Panc1 (cell line): ENCODE results near the gene DCDC2B. TPM values are rescaled to one million over a fixed set of nuclear protein-coding genes. Genes with fewer than 3 reads are reported as not detected.

Experiments used
- ATAC-seq: fragments of 200-7000 bp; cut with Tn5 transposase; 2 replicates; pipeline ENCODE4 v1.9.1; 2020; ENCODE audit warnings: mild to moderate bottlenecking, moderate library complexity
- BruUV-seq: library from RNA; stranded (reverse); fragments of 400-500 nt; replicated peaks from 2 replicates; lab custom pipeline; 2021; lab: Mats Ljungman, UMichigan
- CTCF ChIA-PET: fragments of 300-600 bp; sonication (Branson Sonifier 250); formaldehyde crosslinking; loops from one replicate; lab custom pipeline; 2022; ENCODE audit warnings: antibody characterized with exemption; lab: Charles Lee
- POLR2A ChIA-PET: fragments of 300-600 bp; sonication (Branson Sonifier 250); formaldehyde crosslinking; loops from one replicate; lab custom pipeline; 2022; ENCODE audit warnings: antibody characterized with exemption; lab: Charles Lee
- DNase-seq: peaks from one replicate; pipeline ENCODE4 v3.0.0-alpha.2; 2010; ENCODE audit warnings: low read depth, low spot score
- H3K27ac ChIP-seq: 2 replicates; pipeline ENCODE4 v1.5.1; 2011; ENCODE audit warnings: mild to moderate bottlenecking, low read length, inconsistent platforms
- H3K27me3 ChIP-seq: fragments of 200-500 bp; sonication (Bioruptor generic); 2 replicates; pipeline ENCODE4 v1.6.0; 2014; ENCODE audit warnings: low read length, inconsistent platforms; ENCODE audit not compliant: control insufficient read depth, insufficient read depth
- H3K36me3 ChIP-seq: fragments of 200-500 bp; sonication (Bioruptor generic); 2 replicates; pipeline ENCODE4 v1.5.1; 2014; ENCODE audit warnings: inconsistent platforms, mild to moderate bottlenecking, low read length, moderate library complexity; ENCODE audit not compliant: control insufficient read depth, insufficient read depth
- H3K4me1 ChIP-seq: 2 replicates; pipeline ENCODE4 v1.5.1; 2011; ENCODE audit warnings: inconsistent platforms, mild to moderate bottlenecking, low read length, moderate library complexity; ENCODE audit not compliant: control insufficient read depth, insufficient read depth
- H3K4me3 ChIP-seq, 2 experiments: 2 replicates each; pipeline ENCODE4 v1.5.1; 2011 to 2012; ENCODE audit warnings: low read depth in 2 of 2, low read length in 2 of 2, mild to moderate bottlenecking in 2 of 2, inconsistent platforms in 1 of 2, moderate library complexity in 1 of 2
- H3K9me3 ChIP-seq: fragments of 200-500 bp; sonication (Bioruptor generic); 2 replicates; pipeline ENCODE4 v1.5.1; 2014; ENCODE audit warnings: low read depth, mild to moderate bottlenecking, inconsistent platforms, low read length, moderate library complexity; ENCODE audit not compliant: control insufficient read depth, insufficient read depth
- POLR2AphosphoS5 ChIP-seq: IDR thresholded peaks from 2 replicates; pipeline ENCODE4 v1.6.1; 2012; ENCODE audit warnings: mild to moderate bottlenecking, low read depth, low read length, moderate library complexity
- TCF7L2 ChIP-seq: IDR thresholded peaks from 2 replicates; pipeline ENCODE4 v1.6.1; 2011; ENCODE audit warnings: mild to moderate bottlenecking, low read depth, low read length, inconsistent platforms
- in situ Hi-C: cut with HindIII; loops from 2 replicates; pipeline ENCODE4 v1.10.0; 2016; ENCODE audit warnings: low sequenced_read_pairs, low pct_unique_long_range_greater_than_20kb
- intact Hi-C: fragments of 100-400 bp; cut with micrococcal nuclease; formaldehyde crosslinking; loops from one replicate; pipeline ENCODE4 v1.10.0; 2022; ENCODE audit not compliant: unreplicated experiment
- total RNA-seq: library from RNA; stranded (reverse); gene quantifications from one replicate; pipeline ENCODE4 v1.2.1, GENCODE V29; 2021; ENCODE audit not compliant: unreplicated experiment
- TF ChIP-seq, protein P1 (sequence below): fragments of 450-650 bp; IDR thresholded peaks from 2 replicates; pipeline ENCODE4 v1.5.1; 2017; ENCODE audit warnings: mild to moderate bottlenecking
- TF ChIP-seq, protein P2 (sequence below), 2 experiments: IDR thresholded peaks; 2 replicates each; pipeline ENCODE4 v1.6.1; 2011 to 2012; ENCODE audit warnings: low read depth in 2 of 2, control low read depth in 1 of 2, low read length in 1 of 2, mild to moderate bottlenecking in 1 of 2, moderate library complexity in 1 of 2; ENCODE audit not compliant: insufficient read depth in 1 of 2

Gene DCDC2B
- total RNA-seq, 1 experiment from 2014 or later = not detected

DNA sequence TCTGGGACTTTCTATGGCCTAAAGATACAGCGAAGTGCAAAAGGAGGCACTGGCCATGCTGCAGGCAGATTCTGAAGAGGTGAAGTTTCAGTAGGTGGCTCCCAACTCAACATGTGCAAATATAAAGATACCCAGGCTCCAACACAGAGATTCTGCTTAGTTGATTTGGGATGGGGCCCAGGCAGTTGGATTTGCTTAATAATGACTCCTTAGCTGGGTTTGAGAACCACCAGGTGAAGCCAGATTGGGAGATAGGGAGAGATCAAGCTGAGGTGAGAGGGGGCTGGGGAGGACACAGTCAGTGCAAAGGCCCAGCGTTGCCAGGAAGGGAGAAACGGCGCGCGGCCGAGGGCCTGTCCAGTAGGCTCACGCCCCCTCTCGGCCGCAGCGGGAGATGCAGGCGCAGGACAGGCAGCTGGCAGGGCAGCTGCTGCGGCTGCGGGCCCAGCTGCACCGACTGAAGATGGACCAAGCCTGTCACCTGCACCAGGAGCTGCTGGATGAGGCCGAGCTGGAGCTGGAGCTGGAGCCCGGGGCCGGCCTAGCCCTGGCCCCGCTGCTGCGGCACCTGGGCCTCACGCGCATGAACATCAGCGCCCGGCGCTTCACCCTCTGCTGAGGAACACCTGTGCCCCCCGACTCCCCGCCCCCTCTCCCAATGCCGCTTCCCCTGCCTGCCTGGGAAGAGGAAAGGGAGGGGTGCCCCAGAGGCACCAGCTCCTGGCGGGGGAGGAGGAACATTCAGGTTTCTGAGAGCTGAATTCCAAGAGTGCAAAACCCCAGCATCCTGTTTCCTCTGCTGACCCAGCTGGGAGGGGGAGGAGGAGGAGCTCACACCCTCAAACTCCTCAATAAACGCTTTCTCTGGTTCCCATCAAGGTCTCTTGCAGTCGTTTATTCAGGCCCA lies 39.3 kb downstream of the DCDC2B start:
- H3K9me3 ChIP-seq = no peaks in the 10 kb centered on the region
- CTCF ChIA-PET = interaction anchor here (0.5 to 1.0 kb wide), 7 partner anchors 11 to 59 kb away, joined by 3 to 12 read pairs (median 4); no protein-coding TSS in a partner anchor
- DNase-seq = no peak
- POLR2A ChIA-PET = interaction anchor here (0.5 to 0.6 kb wide), 2 partner anchors 23 to 24 kb away, joined by 4 to 7 read pairs; no protein-coding TSS in a partner anchor
- no peak overlapping the region for H3K4me3 ChIP-seq
- no peak for TF ChIP-seq POLR2AphosphoS5
- TF ChIP-seq, protein P1, sequence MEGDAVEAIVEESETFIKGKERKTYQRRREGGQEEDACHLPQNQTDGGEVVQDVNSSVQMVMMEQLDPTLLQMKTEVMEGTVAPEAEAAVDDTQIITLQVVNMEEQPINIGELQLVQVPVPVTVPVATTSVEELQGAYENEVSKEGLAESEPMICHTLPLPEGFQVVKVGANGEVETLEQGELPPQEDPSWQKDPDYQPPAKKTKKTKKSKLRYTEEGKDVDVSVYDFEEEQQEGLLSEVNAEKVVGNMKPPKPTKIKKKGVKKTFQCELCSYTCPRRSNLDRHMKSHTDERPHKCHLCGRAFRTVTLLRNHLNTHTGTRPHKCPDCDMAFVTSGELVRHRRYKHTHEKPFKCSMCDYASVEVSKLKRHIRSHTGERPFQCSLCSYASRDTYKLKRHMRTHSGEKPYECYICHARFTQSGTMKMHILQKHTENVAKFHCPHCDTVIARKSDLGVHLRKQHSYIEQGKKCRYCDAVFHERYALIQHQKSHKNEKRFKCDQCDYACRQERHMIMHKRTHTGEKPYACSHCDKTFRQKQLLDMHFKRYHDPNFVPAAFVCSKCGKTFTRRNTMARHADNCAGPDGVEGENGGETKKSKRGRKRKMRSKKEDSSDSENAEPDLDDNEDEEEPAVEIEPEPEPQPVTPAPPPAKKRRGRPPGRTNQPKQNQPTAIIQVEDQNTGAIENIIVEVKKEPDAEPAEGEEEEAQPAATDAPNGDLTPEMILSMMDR = peak; percentile 96
- H3K27ac ChIP-seq = no peak overlapping the region
- no TSS peak for BruUV-seq
- peak; percentile 89 for ATAC-seq
- intact Hi-C loops (no loop called here), in situ Hi-C loops (no loop called here)
- H3K4me1 ChIP-seq = peaks cover 5% of the 10 kb centered on the region
- H3K27me3 ChIP-seq = no peaks in the 10 kb centered on the region
- no peaks in the 10 kb centered on the region for H3K36me3 ChIP-seq

DNA sequence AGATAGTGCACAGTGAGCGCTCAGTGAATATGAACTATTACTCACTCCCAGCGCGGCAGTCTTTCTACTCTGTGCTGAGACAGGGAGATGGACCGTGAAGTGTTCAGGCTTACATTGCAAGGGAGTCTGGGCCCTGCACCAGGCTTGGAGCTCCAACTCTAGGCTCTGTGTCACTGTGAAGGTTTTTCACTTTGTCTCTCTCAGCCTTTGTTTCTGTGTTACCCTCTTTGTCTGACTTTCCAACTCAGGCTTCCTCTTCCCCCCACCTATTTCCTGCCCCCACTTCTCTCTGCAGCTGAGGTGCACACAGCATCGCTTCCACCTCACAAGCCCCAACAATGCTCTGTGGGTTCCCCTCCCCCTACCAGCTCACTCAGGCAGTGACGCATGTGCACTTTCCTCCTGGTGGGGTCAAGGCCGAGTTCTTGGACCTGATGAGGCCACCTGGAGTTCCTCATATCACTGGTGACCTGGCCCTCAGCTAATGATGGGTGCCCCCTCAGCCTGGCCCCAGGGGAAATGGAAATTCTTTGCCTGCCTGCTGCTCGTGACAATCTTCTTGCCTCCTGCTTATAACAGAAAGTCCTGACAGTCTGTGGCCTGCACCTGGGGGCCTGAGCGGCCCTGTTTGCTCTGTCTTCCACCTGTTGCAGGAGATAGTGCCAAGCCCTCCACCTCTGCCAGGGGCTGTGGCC lies 41.1 kb downstream of the DCDC2B start:
- ChIA-PET POLR2A (interaction anchor here (0.6 to 0.7 kb wide), 2 partner anchors 11 to 52 kb away, joined by 12 to 14 read pairs; no protein-coding TSS in a partner anchor), CTCF (no interaction called here)
- H3K27ac ChIP-seq = no peak overlapping the region
- TF ChIP-seq, protein P2, sequence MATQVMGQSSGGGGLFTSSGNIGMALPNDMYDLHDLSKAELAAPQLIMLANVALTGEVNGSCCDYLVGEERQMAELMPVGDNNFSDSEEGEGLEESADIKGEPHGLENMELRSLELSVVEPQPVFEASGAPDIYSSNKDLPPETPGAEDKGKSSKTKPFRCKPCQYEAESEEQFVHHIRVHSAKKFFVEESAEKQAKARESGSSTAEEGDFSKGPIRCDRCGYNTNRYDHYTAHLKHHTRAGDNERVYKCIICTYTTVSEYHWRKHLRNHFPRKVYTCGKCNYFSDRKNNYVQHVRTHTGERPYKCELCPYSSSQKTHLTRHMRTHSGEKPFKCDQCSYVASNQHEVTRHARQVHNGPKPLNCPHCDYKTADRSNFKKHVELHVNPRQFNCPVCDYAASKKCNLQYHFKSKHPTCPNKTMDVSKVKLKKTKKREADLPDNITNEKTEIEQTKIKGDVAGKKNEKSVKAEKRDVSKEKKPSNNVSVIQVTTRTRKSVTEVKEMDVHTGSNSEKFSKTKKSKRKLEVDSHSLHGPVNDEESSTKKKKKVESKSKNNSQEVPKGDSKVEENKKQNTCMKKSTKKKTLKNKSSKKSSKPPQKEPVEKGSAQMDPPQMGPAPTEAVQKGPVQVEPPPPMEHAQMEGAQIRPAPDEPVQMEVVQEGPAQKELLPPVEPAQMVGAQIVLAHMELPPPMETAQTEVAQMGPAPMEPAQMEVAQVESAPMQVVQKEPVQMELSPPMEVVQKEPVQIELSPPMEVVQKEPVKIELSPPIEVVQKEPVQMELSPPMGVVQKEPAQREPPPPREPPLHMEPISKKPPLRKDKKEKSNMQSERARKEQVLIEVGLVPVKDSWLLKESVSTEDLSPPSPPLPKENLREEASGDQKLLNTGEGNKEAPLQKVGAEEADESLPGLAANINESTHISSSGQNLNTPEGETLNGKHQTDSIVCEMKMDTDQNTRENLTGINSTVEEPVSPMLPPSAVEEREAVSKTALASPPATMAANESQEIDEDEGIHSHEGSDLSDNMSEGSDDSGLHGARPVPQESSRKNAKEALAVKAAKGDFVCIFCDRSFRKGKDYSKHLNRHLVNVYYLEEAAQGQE (IDR thresholded peaks at IDR 0.05; ENCODE audit: insufficient read depth in 1 of 2, low read depth in 2 of 2, low read length in 1 of 2) = no peak
- TF ChIP-seq TCF7L2 = no peak
- intact Hi-C loops = no loop called here
- BruUV-seq = no TSS peak
- DNase-seq = no peak
- in situ Hi-C loops = no loop called here
- no peaks in the 10 kb centered on the region for H3K9me3 ChIP-seq
- H3K27me3 ChIP-seq = no peaks in the 10 kb centered on the region
- peaks cover 5% of the 10 kb centered on the region for H3K4me1 ChIP-seq
- H3K4me3 ChIP-seq = no peak overlapping the region
- ATAC-seq = no peak
- H3K36me3 ChIP-seq = no peaks in the 10 kb centered on the region
